Measurements from ENCODE around the gene KCNQ1.

DNA sequence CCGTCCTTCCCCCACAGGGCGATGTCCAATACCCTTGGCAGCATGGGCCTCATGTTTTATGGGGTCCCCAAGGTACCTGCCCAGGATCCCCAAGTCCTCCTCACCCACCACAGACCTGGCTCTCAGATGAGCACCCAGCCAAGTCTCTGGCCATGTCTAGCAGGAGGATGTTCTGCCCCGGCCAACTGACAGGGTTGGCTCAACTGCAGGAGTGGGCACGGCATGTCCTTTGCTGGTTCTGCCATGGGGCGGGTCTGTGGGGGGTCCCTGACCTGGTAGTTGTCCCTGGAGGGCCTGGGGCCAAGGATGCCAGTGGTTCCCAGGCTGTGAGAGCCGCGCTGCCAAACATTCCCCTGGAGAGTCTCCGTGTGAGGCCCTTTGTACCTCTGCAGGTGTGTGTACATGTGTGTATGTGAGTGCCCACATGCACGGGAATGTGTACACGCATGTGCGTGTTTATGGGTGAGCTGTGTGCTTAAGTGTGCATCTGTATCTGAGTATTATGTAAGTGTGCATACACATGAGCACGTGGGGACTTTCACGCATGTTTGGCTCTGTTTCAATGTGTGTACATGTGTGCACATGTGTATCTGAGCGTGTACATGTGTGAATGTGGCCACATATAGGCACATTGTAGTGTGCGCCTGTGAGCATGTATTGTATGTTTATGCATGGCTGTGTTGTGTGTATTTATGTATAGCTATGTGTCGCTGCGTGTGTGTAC is 85.5 kb downstream of the KCNQ1 start:
- TF ChIP-seq, protein P1, sequence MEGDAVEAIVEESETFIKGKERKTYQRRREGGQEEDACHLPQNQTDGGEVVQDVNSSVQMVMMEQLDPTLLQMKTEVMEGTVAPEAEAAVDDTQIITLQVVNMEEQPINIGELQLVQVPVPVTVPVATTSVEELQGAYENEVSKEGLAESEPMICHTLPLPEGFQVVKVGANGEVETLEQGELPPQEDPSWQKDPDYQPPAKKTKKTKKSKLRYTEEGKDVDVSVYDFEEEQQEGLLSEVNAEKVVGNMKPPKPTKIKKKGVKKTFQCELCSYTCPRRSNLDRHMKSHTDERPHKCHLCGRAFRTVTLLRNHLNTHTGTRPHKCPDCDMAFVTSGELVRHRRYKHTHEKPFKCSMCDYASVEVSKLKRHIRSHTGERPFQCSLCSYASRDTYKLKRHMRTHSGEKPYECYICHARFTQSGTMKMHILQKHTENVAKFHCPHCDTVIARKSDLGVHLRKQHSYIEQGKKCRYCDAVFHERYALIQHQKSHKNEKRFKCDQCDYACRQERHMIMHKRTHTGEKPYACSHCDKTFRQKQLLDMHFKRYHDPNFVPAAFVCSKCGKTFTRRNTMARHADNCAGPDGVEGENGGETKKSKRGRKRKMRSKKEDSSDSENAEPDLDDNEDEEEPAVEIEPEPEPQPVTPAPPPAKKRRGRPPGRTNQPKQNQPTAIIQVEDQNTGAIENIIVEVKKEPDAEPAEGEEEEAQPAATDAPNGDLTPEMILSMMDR (IDR thresholded peaks at IDR 0.05 in 2 of 3, conservative IDR thresholded peaks at IDR 0.05 in 1 of 3; ENCODE audit: borderline replicate concordance in 1 of 3, insufficient read depth in 1 of 3, low read depth in 2 of 3, low read length in 2 of 3): no peak
- no peak for TF ChIP-seq EZH2 (IDR thresholded peaks at IDR 0.05)
